Measurements from ENCODE around the gene MYO1F. TPM values are rescaled to one million over a fixed set of nuclear protein-coding genes. Genes with fewer than 3 reads are reported as not detected.

The MYO1F gene
- polyA plus RNA-seq, 2 of the 4 experiments (the other 2 are of a cell fraction): 0.23 to 0.37 TPM

DNA sequence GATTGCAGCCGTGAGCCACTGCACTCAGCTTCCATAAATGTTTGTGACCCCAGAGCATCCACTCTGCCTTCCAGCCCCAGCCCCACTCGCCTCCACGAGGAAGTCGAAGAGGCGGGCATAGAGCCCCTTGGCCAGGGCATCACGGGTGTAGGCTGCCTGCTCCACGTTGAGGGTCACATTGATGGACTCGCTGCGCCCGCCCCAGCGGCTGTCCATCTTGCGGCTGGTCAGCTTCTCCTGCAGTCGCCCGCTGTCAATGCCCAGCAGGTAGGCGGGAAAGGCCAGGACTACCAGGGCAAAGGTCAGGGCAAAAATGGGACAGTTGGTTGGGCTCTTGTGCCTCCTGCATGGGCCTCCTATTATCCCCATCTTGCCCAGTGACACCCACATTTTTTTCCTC lies 27.2 kb downstream of the MYO1F start:
- no peak for DNase-seq (ENCODE audit: low read depth in 1 of 2, low spot score in 1 of 2)
- Histone ChIP-seq H3K27ac (no peak overlapping the region), H3K4me1 (no peaks in the 10 kb centered on the region), H3K4me3 (no peak overlapping the region), H3K4me2 (no peak overlapping the region), H3K9me3 (no peaks in the 10 kb centered on the region)
- 100% methylated on average over 4 of the region's 15 CpGs for WGBS (ENCODE audit: missing lambda C conversion rate)
- CTCF ChIA-PET: no interaction called here
- no peak for TF ChIP-seq CEBPB (IDR thresholded peaks at IDR 0.05)
- TF ChIP-seq EHMT2 (IDR thresholded peaks at IDR 0.05; ENCODE audit: low read depth): no peak
- TF ChIP-seq HDAC2 (IDR thresholded peaks at IDR 0.05): no peak
- TF ChIP-seq HOXB13 (CRISPR knock-in tag; IDR thresholded peaks at IDR 0.05; ENCODE audit: low read depth): no peak
- no peak for TF ChIP-seq FOSB (CRISPR knock-in tag; IDR thresholded peaks at IDR 0.05)
- no peak for TF ChIP-seq RNF2 (IDR thresholded peaks at IDR 0.05; ENCODE audit: borderline replicate concordance, low read depth)
- no peak for TF ChIP-seq POLR2A (IDR thresholded peaks at IDR 0.05; ENCODE audit: low read length)
- TF ChIP-seq, protein P1, sequence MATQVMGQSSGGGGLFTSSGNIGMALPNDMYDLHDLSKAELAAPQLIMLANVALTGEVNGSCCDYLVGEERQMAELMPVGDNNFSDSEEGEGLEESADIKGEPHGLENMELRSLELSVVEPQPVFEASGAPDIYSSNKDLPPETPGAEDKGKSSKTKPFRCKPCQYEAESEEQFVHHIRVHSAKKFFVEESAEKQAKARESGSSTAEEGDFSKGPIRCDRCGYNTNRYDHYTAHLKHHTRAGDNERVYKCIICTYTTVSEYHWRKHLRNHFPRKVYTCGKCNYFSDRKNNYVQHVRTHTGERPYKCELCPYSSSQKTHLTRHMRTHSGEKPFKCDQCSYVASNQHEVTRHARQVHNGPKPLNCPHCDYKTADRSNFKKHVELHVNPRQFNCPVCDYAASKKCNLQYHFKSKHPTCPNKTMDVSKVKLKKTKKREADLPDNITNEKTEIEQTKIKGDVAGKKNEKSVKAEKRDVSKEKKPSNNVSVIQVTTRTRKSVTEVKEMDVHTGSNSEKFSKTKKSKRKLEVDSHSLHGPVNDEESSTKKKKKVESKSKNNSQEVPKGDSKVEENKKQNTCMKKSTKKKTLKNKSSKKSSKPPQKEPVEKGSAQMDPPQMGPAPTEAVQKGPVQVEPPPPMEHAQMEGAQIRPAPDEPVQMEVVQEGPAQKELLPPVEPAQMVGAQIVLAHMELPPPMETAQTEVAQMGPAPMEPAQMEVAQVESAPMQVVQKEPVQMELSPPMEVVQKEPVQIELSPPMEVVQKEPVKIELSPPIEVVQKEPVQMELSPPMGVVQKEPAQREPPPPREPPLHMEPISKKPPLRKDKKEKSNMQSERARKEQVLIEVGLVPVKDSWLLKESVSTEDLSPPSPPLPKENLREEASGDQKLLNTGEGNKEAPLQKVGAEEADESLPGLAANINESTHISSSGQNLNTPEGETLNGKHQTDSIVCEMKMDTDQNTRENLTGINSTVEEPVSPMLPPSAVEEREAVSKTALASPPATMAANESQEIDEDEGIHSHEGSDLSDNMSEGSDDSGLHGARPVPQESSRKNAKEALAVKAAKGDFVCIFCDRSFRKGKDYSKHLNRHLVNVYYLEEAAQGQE (IDR thresholded peaks at IDR 0.05): no peak
- TF ChIP-seq EP300 (IDR thresholded peaks at IDR 0.05): no peak
- TF ChIP-seq, protein P2, sequence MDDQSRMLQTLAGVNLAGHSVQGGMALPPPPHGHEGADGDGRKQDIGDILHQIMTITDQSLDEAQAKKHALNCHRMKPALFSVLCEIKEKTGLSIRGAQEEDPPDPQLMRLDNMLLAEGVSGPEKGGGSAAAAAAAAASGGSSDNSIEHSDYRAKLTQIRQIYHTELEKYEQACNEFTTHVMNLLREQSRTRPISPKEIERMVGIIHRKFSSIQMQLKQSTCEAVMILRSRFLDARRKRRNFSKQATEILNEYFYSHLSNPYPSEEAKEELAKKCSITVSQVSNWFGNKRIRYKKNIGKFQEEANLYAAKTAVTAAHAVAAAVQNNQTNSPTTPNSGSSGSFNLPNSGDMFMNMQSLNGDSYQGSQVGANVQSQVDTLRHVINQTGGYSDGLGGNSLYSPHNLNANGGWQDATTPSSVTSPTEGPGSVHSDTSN (IDR thresholded peaks at IDR 0.05): no peak
- TF ChIP-seq HOXA7 (CRISPR knock-in tag; IDR thresholded peaks at IDR 0.05): no peak
- TF ChIP-seq BHLHE40 (IDR thresholded peaks at IDR 0.05; ENCODE audit: low read depth, low read length): no peak
- no peak for TF ChIP-seq RARB (CRISPR knock-in tag; IDR thresholded peaks at IDR 0.05)
- no peak for TF ChIP-seq RFX5 (IDR thresholded peaks at IDR 0.05)
- TF ChIP-seq RCOR1 (IDR thresholded peaks at IDR 0.05; ENCODE audit: low read depth, low read length): no peak
- no peak for TF ChIP-seq JUNB (IDR thresholded peaks at IDR 0.05)
- POLR2A ChIA-PET: no interaction called here
- FAIRE-seq: no peak
- ATAC-seq: no peak

DNA sequence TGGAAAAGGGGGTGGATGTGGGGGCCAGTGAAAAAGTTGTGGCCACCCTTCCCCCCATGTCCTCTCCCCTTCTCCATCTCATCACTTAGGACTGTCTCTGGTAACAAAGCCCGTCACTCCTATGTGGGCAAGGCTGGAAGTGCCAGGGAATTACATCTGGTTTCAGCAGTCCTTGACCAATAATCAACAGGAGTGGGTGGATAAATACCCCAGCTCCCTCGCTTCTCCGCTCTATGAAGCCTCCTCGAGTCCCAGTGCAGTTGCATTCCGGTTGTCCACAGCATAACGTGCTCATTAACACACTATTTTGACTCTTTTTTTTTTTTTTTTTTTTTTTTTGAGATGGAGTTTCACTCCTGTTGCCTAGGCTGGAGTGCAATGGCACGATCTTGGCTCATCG lies 31.5 kb downstream of the MYO1F start:
- Histone ChIP-seq H3K9me3 (no peaks in the 10 kb centered on the region), H3K4me3 (no peak overlapping the region), H3K4me1 (no peaks in the 10 kb centered on the region), H3K4me2 (no peak overlapping the region), H3K27ac (no peak overlapping the region)
- no peak for ATAC-seq
- ChIA-PET POLR2A (no interaction called here), CTCF (interaction anchor here (0.7 to 1.9 kb wide), 2 partner anchors 33 to 517 kb away, joined by 3 to 9 read pairs; partner anchors contain the start of gene MYO1F)
- no peak for DNase-seq (ENCODE audit: low read depth in 1 of 2, low spot score in 1 of 2)
- FAIRE-seq: no peak
- TF ChIP-seq, protein P3, sequence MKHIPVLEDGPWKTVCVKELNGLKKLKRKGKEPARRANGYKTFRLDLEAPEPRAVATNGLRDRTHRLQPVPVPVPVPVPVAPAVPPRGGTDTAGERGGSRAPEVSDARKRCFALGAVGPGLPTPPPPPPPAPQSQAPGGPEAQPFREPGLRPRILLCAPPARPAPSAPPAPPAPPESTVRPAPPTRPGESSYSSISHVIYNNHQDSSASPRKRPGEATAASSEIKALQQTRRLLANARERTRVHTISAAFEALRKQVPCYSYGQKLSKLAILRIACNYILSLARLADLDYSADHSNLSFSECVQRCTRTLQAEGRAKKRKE (CRISPR knock-in tag; IDR thresholded peaks at IDR 0.05; ENCODE audit: low read depth): no peak
- TF ChIP-seq ESRRA (IDR thresholded peaks at IDR 0.05; ENCODE audit: borderline replicate concordance, low read length) (no peak), MAFK (IDR thresholded peaks at IDR 0.05; ENCODE audit: partially characterized antibody) (no peak), KDM1A (IDR thresholded peaks at IDR 0.05; ENCODE audit: low read depth) (no peak), RAD21 (conservative IDR thresholded peaks at IDR 0.05 in 1 of 2, IDR thresholded peaks at IDR 0.05 in 1 of 2) (no peak), CEBPB (IDR thresholded peaks at IDR 0.05) (no peak), JUN (IDR thresholded peaks at IDR 0.05) (no peak), RCOR1 (IDR thresholded peaks at IDR 0.05; ENCODE audit: low read depth, low read length) (no peak), CHD4 (IDR thresholded peaks at IDR 0.05; ENCODE audit: borderline replicate concordance) (no peak), ZNF302 (CRISPR knock-in tag; IDR thresholded peaks at IDR 0.05) (no peak), KDM5A (IDR thresholded peaks at IDR 0.05) (no peak), PHF8 (IDR thresholded peaks at IDR 0.05; ENCODE audit: borderline replicate concordance, low read depth) (no peak)
- TF ChIP-seq, protein P4, sequence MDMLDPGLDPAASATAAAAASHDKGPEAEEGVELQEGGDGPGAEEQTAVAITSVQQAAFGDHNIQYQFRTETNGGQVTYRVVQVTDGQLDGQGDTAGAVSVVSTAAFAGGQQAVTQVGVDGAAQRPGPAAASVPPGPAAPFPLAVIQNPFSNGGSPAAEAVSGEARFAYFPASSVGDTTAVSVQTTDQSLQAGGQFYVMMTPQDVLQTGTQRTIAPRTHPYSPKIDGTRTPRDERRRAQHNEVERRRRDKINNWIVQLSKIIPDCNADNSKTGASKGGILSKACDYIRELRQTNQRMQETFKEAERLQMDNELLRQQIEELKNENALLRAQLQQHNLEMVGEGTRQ (IDR thresholded peaks at IDR 0.05): no peak
- TF ChIP-seq, protein P5, sequence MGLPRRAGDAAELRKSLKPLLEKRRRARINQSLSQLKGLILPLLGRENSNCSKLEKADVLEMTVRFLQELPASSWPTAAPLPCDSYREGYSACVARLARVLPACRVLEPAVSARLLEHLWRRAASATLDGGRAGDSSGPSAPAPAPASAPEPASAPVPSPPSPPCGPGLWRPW (IDR thresholded peaks at IDR 0.05): no peak
- TF ChIP-seq, protein P2 (IDR thresholded peaks at IDR 0.05): no peak
- WGBS (ENCODE audit: missing lambda C conversion rate): 90% methylated on average over 8 of the region's 8 CpGs

All from A549 (cell line).